PFSK-1 (cell line): ENCODE results near the gene NUP37.

ENCODE experiments used
- FOXP2 ChIP-seq: optimal IDR thresholded peaks from 2 replicates; pipeline ENCODE3; 2011; ENCODE audit warnings: borderline replicate concordance, control low read depth, inconsistent platforms; ENCODE audit not compliant: insufficient read depth; ENCODE audit errors: extremely low read length, extremely low read depth
- POLR2AphosphoS5 ChIP-seq: IDR thresholded peaks from 2 replicates; pipeline ENCODE4 v1.6.1; 2012; ENCODE audit warnings: low read depth, mild to moderate bottlenecking, control low read depth, low read length, moderate library complexity
- REST ChIP-seq, 2 experiments: IDR thresholded peaks; 2 replicates each; pipeline versions ENCODE4 v1.6.1 to v1.8.0; 2011 to 2012; ENCODE audit warnings: low read depth in 2 of 2, low read length in 2 of 2, control low read depth in 1 of 2, inconsistent platforms in 1 of 2, mild to moderate bottlenecking in 1 of 2, moderate library complexity in 1 of 2; ENCODE audit not compliant: insufficient read depth in 1 of 2
- SIN3A ChIP-seq: IDR thresholded peaks from 2 replicates; pipeline ENCODE4 v1.6.1; 2012; ENCODE audit warnings: mild to moderate bottlenecking, low read length, moderate library complexity, borderline replicate concordance; ENCODE audit not compliant: insufficient read depth
- TAF1 ChIP-seq: IDR thresholded peaks from 2 replicates; pipeline ENCODE4 v1.6.1; 2012; ENCODE audit warnings: low read length, control low read depth, borderline replicate concordance; ENCODE audit not compliant: insufficient read depth

Gene NUP37

DNA sequence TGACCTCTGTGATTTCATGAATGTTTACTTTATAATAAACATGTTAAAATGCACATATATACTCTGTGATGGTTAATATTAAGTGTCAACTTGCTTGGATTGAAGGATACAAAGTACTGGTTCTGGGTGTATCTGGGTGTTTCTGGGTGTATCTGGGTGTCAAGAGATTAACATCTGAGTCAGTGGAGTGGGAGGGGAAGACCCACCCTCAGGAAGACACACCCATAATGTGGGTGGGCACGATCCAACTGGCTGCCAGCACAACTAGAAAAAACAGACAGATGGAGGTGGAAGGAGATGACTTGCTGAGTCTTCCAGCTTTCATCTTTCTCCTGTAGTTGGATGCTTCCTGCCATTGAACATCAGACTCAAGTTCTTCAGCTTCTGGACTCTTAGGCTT is 11.9 kb downstream of the NUP37 start:
- TF ChIP-seq REST (IDR thresholded peaks at IDR 0.05; ENCODE audit: insufficient read depth in 1 of 2, low read depth in 2 of 2, low read length in 2 of 2): no peak
- no peak for TF ChIP-seq SIN3A
- TF ChIP-seq POLR2AphosphoS5: no peak
- no peak for TF ChIP-seq TAF1
- no peak for TF ChIP-seq FOXP2

GRCh38 chr12:102106905-102107304 is 13.0 kb downstream of the NUP37 start:
- TF ChIP-seq POLR2AphosphoS5: no peak

GRCh38 chr12:102096855-102097254 is 23.1 kb downstream of the NUP37 start:
- TF ChIP-seq SIN3A: no peak

DNA sequence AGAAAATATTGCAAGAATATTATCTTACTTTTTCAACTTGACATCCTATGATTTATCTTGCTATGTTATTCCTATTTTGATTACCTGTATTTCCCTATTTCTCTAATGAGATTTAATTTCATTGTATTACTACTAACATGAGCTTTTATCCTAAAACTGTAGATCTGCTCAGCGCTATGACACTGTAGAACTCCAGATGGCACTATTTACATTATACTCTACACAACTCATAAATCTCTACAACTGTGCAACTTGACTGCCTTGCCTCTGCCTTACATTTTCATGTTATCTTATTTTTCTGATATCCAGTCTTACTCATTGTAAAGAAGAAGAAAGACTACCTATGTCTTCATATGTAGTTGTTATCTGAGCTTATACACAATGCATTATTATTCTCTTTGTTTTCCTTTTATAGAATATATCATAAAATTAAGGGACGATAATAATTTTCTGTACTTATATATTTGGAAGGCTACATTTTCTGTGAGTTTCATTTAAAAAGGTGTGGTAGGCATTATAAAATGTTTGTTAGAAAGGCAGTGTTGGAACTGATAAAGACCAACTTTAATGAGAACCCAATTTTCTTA is 24.1 kb downstream of the NUP37 start:
- no peak for TF ChIP-seq FOXP2
- no peak for TF ChIP-seq TAF1
- no peak for TF ChIP-seq SIN3A
- TF ChIP-seq POLR2AphosphoS5: no peak
- TF ChIP-seq REST (IDR thresholded peaks at IDR 0.05; ENCODE audit: insufficient read depth in 1 of 2, low read depth in 2 of 2, low read length in 2 of 2): no peak

GRCh38 chr12:102093319-102093718 is 26.6 kb downstream of the NUP37 start:
- no peak for TF ChIP-seq FOXP2
- TF ChIP-seq SIN3A: no peak
- TF ChIP-seq TAF1: no peak
- TF ChIP-seq POLR2AphosphoS5: no peak
- no peak for TF ChIP-seq REST (IDR thresholded peaks at IDR 0.05; ENCODE audit: insufficient read depth in 1 of 2, low read depth in 2 of 2, low read length in 2 of 2)

DNA sequence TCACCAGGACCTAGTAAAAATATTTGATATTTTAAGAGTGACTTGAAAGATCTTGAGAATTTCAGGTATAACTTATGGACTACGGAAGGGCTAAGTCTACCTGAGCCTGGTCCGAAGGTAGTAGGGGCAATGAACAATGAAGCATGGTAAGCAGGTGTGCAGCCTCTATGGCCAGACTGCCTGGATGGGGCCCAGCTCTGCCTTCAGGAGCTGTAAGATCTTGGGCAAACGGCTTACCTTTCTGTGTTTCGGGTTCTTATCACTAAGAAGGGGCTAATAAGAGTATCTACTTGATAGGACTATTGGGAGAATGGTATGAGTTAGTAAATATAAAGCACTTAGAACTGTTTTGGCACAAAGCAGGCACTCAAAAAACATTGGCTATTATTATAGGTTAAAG is 39.1 kb downstream of the NUP37 start:
- TF ChIP-seq POLR2AphosphoS5 (no peak), FOXP2 (no peak), TAF1 (no peak), SIN3A (no peak), REST (IDR thresholded peaks at IDR 0.05; ENCODE audit: insufficient read depth in 1 of 2, low read depth in 2 of 2, low read length in 2 of 2) (no peak)
